Sciatic nerve (tissue), 2 donors: ENCODE data around the gene ASB8. TPM values are rescaled to one million over a fixed set of nuclear protein-coding genes. Genes with fewer than 3 reads are reported as not detected.

ENCODE experiments used
- ATAC-seq: fragments of 200-7000 bp; cut with Tn5 transposase; one replicate; pipeline ENCODE4 v1.9.1; 2020; ENCODE audit warnings: mild to moderate bottlenecking, moderate library complexity
- DNase-seq: peaks from one replicate; pipeline ENCODE4 v3.0.0-alpha.2; 2020; ENCODE audit warnings: low spot score
- intact Hi-C: fragments of 100-400 bp; cut with DNase I; formaldehyde crosslinking; loops from one replicate; pipeline ENCODE4 v1.14.2; 2022
- total RNA-seq: library from RNA; stranded (reverse); fragmentation: NEBNext Ultra II Directional; extraction: Animal tissue kit (Norgen Biotek cat#: 25700); gene quantifications from one replicate; pipeline ENCODE4 v1.2.1, GENCODE V29; 2021
- donor health status: DM: no; HTN: no; CAD: no.
- donor health status: DM: no; HTN: no; CAD: no.

Gene ASB8, protein sequence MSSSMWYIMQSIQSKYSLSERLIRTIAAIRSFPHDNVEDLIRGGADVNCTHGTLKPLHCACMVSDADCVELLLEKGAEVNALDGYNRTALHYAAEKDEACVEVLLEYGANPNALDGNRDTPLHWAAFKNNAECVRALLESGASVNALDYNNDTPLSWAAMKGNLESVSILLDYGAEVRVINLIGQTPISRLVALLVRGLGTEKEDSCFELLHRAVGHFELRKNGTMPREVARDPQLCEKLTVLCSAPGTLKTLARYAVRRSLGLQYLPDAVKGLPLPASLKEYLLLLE
- total RNA-seq = 36.0 TPM

DNA sequence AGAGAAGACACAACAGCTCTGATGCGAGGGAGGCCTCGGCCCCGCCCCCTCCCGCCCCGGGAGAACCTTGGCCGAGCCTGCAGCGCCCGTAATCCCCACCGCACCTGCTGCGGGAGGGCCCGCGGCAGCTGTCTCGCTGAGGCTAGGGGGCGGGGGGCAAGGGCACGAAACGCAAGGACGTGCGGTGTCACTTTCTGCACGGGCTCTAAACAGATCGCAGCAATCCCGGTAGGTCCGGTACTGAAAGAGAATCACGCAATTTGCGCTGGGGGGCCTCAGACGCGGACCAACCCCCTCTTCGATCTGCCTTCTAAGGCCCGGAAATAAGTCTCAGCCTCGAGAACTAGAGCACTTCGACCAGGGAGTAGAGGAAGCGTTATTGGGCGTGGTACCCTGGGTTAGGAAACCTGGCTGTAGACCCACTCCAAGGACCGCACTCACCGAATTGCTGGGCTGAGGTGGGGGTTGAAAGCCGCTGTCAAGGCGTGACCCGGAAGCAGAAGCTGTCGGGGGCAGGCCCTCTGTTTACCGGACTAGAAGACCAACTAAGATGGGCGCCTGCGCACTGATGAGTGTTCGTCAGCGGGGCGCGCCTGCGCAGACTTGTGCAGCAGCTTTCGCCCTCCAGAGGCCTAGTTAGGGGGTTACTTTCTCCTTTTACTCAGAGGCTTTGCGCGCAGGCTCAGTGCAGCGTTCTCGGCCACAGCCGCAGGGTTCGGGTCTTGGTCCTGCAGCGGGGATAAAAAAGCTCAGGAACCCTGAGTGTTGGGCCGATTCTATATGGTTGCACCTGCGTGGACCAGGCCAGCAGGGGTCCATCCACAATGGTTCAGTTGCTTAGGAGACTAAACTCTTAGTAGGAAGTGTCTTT, at the start of gene ASB8:
TSS of gene ASB8 (minus strand) at position 498 of the 871 bp plus-strand sequence. CDS start 4,019 bp downstream, outside the sequence.
- ATAC-seq = peak; percentile 100
- intact Hi-C loops = no loop called here
- peak; percentile 99 for DNase-seq

DNA sequence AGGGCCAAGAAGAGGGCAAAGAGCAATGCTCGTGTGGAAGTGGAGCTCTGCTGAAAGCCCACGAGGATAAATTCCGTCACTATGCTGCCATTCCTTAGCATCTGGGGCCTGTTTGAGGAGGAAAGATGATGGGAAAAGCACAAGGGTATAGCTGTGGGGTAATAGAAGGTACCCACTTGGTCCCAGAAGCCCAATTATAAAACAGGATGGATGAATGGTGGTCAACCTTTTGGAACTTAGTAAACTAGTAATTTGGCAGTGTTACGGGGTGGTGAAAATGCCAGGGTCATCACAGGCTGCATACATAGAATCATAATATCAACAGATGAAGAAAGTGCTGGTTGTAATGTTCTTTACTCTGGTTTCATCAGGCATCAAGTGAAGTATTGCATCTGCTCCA, 45.9 kb upstream of the ASB8 start, which contains the start of gene OR10AD1:
TSS of gene OR10AD1 (minus strand) at position 101 of the 400 bp plus-strand sequence. CDS start at position 101, 0 bp downstream.
- DNase-seq (no peak), ATAC-seq (no peak)
- intact Hi-C loops = no loop called here

DNA sequence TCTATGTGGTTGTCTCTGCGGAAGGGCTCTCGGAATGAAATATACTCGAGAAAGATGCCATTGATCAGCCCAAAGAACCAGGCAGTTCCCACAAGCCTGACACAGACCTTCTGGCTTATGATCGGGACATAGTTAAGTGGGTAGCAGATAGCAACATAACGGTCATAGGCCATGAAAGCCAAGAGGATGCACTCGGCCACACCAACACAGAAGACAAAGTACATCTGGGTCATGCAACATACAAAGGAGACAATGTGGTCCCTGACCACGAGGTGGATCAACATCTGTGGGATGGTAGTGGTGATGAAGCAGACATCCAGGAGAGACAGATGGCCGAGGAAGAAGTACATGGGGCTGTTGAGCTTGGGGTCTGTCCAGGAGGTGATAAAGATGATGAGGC, 45.5 kb upstream of the ASB8 start:
- ATAC-seq (no peak), DNase-seq (no peak)
- intact Hi-C loops = no loop called here

DNA sequence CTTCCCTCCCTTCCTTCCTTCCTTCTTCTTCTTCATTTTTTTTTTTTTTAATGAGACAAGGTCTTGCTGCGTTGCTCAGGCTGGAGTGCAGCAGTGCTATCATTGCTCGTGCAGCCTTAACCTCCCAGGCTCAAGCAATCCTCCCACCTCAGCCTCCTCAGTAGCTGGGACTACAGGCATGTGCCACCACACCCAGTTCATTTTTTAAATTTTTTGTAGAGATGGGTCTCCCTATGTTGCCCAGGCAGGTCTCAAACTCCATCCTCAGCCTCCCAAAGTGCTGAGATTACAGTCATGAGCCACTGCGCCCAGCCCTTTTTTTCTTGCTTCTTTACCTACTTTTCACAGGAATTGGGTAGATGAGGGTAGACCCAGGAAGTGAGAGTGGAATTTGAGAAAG, 44.2 kb upstream of the ASB8 start:
- ATAC-seq (no peak), DNase-seq (no peak)
- intact Hi-C loops = no loop called here

DNA sequence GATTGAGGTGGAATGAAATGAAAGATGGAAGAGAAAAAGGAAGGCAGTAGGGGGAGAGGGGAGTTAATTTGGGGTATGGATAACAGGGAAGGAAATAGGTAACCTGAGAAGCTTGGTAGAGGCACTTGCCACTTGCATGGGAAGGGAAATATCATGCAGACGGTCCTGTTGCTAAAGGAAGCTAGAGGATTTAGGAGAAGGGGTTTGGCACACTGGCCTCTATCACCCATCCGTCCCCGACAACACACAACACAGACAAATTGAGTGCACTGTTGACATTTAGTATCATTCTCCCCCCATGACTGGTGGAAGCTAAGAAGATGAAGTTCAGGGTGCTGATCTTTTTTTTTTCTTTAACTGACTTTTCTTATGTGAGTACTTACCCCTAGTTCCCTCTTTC, 43.8 kb upstream of the ASB8 start:
- ATAC-seq = no peak
- intact Hi-C loops = no loop called here

DNA sequence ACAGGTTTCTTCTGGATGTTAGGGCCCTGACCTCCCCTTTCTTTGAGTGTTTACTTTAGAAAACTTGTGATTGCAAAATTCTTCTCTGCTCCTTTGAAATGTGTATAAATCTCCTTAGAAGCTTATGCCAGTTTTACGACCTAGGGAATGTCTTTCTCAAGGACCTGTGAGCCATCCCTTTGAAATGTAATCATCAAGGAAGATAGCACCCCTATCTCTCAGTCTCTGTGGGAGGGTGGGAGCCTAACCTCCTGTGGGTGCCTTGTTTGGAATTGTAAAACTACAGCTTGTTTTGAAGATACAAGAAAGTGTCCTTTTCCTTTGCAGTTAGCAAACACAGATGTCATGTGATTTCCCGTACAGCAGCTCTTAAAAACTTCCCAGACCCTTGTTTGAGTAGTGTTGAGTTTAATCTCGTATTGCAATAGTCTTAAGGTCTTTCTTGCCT, 42.5 kb upstream of the ASB8 start:
- intact Hi-C loops = no loop called here
- ATAC-seq (no peak), DNase-seq (no peak)

More for the DNA sequence above, 43.8 kb upstream of the ASB8 start:
- no peak for DNase-seq

DNA sequence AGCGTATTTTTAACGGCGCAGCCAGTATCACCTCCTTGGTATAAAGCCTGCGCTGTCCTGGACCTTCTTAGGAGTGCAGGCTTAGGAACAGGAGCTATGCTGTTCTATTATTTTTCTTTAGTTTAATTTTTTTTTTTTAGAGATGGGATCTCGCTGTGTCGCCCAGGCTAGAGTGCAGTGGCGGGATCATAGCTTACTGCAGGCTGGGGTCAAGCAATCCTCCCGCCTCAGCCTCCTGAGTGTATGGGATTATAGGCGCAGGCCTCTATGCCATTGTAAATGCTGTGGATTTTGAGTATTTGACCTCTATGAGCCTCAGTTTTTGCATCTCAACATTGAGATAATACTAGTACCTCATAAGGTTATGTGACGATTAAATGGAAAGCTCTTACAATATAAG, 41.7 kb upstream of the ASB8 start:
- intact Hi-C loops = no loop called here
- DNase-seq = no peak
- no peak for ATAC-seq

DNA sequence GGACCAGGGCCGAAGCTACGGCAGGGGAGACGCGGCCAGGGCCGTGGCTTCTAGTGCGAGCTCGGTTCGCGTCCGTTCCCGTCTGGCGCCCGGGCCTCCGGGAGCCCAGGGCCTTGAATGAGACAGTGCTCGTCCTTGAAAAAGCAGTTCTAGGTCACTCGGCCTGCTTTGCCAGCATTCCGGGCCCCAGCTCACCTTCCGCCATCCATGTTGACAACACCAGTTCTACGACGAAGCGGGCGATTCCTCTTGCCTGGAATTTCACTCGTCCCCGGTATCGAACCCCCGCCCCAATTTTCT, 41.3 kb upstream of the ASB8 start:
- intact Hi-C loops = no loop called here
- peak; percentile 69 for DNase-seq
- peak; percentile 67 for ATAC-seq

DNA sequence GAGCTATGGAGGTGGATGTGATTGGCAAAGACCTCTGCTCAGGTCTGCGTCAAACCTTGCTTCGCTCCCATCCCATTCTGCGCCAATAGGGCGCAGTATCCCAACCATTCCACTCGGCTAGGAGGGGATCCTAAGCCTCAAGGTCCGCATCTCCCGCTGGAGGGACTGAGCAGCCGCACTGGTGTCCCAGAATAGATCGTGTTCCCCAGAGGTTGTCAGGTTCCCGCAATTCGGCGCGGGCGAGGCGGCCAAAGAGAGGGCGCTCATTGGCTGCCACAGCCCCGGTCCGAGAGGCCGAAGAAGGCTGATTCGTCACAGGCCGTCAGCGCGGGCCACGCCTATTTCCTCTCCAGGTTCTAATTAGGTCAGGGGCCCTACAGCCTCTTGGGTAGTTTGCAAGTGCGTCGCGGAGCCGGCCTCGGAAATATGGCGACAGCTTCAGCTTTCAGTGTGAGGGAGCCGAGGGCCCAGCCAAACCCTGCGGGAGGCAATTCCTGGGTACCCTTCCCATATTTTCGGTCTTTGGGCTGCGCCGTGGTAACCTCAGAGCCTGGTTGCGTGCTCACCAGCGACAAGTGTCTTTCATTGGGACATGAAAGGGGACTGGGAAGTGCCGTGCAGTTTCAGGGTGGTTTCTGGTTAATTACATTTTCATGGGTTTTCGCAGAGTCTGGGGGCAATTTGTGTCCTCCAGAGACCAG, 40.8 kb upstream of the ASB8 start:
- intact Hi-C loops = no loop called here
- peak; percentile 97 for DNase-seq
- ATAC-seq = peak; percentile 99

DNA sequence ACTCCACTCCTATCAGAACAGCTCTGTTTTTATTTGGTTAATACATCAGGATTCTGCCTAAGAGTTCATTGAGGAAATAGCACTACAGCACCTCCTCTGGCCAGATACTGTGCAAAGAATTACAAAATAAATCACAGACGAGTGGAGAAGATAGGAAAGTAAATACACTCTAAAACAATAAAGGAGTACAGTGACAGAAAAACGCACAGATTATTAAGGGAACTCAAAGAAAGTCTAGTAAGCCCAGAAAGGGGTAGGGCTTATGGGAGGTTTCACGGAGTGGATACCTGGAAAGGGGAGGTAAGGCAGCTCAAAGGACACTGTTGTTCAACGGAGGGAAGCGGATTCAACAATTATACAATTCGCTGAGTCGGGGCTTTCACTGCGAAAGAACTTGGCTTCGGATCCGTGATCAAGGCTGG, 40.2 kb upstream of the ASB8 start:
- DNase-seq (no peak), ATAC-seq (peak; percentile 68)
- intact Hi-C loops = no loop called here

DNA sequence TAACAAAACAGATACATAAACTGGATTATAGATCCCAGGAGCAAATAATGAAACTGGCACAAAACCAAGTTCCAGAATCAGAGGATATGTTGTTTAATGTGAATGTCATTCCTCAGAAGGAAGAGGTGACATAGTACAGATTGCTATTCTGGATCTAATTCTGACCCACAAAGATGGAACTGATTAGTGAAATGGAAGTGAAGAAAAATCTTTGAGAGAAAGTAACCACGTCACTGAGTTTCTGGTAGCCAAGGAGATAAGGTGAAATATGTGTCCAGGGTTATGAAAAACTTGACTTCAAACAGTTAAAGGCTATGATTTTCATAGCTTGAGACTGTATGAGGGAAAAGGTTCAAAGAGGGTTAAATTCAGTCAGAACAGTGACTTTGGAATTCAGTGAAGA, 37.5 kb upstream of the ASB8 start:
- DNase-seq (no peak), ATAC-seq (no peak)
- intact Hi-C loops = no loop called here

DNA sequence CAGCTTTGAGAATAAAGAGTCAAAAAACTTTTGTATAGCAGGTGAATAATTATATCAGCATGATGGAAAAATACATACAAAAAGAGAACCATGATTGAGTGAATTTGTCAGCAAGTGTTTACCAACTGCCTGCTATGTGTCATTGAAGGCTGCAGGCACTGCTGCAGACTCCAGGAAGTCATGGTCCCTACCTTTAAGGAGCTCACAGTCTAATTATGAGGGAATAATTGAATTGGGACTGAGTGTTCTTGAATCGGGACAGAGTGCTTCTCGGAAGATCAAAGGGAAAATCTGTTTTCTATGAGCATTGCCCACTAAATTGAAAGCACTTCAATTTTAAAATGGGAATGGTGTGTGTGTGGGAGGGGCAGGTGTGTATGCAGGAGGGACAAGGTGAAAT, 36.3 kb upstream of the ASB8 start:
- intact Hi-C loops = no loop called here
- ATAC-seq (no peak), DNase-seq (no peak)

DNA sequence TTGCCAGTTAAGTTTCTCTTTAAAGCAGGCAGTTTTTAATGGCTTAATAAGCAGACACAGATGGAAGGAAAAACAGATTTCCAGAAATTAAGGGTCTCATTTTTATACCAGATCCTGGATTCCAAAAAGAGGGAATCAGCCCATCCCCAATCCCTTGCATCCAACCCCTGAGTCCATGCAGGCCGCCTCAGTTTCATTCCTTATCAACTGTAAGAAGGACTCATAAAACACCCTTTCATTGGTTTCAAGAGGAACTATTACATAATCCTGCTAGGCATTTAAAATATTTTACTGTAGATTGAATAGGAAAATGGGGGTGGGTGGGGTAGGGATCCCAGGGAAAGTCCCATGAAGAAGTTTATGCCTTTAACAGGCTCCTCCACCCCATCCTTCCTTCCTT, 35.5 kb upstream of the ASB8 start:
- ATAC-seq (no peak), DNase-seq (no peak)
- intact Hi-C loops = no loop called here

DNA sequence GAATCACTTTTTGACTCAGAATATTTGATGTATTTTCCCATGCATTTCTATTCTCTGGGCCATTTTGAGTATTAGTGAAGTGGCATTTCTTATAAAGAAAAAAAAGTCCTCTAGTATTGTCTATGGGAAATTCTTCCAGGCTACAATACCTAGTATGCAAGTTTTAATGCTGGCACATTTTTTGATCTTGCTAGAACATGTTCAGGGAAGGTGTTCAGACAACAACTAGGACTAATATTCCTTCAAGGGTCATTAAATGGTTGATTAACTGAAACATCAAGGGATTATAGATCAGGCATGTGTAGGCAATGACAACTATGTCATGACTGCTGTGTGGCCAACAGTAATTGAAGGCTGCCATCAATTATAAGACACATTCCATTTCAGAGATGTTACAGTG, 33.8 kb upstream of the ASB8 start:
- DNase-seq (no peak), ATAC-seq (no peak)
- intact Hi-C loops = no loop called here

DNA sequence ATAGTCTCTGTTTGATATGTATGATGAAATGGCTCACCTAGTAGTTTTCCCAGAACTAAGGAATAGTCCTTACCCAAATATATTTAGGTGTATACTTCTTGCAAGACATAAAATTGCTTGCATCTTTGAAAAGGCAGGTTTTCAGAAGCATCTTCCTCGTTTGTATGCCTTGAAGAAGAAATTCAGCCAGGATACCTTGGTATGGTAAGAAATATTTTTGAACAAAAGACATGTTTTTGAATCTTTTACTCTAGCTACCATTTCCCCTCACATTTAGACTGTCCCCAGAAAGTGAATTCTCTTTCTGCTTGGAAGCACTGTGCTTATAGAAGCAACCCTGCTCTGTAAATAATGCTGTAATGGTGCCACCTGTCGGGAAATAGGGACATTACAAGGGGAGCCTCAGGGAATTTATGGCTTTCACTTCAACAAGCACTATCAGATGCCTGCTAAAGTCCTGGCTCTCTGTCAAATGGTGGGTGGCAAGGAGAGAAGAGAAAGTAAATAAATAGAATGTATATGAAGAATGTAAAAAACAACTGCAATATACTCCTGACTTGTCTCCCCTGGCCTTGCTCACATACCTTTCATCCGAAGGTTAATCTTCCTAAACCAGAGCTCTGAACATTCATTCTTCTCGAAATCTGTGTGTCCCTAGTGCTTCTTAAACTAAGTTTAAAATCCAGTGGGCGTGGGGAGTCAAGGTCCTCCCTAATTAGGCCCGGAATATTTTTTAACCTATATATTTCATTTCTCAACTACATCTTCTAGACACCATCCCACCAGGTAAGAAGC, 32.2 kb upstream of the ASB8 start:
- intact Hi-C loops = no loop called here
- peak; percentile 69 for ATAC-seq
- peak; percentile 78 for DNase-seq

DNA sequence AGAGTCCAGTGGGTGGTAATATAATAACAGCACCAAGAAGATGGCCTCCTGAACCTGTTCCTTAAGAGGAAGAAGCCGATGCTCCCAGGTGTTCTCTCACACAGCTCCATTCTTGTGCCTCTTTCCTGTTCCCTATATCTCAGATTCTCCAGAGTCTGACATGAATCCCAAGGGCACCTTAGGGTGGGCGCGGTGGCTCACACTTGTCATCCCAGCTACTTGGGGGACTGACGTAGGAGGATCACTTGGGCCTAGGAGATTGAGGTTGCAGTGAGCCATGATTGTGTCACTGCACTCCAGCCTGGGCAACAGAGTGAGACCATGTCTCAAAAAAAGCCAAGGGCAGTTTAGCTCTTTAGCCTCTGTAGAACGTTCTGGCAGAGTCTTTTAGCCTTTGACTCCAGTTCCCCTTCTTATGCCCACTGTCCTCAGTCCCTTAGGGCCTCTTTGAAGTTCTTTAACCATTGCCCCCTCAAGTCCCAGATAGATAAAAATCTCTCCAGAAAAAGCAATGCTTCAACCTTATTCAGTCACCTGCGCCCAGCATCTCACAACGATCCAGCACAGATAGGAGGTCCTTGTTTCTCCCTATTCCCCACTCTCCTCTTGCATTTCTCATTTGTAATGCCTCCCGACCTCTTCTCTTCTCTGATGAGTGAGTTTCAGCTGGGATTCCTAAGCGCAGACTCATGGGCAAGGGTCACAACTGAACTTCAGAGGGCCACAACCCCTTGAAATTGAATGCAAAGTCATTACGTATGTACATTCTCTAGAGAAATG, 30.8 kb upstream of the ASB8 start:
- intact Hi-C loops = no loop called here
- no peak for ATAC-seq
- DNase-seq = no peak

DNA sequence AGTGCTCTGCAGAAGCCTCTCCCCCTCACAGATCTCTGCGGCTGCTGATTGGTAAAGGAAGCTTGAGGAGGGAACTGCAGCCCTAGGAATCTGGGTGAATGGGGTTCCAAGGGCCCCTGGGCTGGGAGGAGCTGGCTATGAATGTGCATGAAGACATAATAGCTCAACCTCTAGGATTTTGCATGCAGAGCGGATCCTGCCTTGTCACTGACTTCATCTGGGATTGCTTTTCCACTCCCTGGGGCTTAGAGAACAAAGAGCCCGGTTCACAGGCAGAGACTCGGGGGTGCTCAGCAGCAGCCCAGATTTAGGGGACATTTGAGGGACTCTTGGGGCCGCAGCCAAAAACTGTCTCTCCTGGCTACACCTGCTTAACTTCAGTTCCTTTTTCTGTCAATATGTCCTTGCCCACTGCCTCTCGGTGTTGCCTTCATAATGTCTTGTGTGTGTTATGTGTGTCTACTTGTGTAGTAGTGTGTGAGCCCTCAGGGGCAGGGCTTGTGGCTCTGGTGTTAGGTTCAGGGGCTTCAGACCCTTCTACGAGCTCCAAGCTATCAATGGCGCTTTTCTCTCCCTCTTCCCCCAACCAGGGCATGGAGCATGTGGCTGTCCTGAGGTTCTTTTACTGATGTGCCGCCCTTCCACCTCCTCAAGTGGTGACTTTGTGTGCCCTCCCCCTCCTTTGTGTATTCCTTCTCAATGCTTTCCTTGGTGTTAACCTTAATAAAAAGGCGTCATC, 28.0 kb upstream of the ASB8 start:
- ATAC-seq (no peak), DNase-seq (no peak)
- intact Hi-C loops = no loop called here

DNA sequence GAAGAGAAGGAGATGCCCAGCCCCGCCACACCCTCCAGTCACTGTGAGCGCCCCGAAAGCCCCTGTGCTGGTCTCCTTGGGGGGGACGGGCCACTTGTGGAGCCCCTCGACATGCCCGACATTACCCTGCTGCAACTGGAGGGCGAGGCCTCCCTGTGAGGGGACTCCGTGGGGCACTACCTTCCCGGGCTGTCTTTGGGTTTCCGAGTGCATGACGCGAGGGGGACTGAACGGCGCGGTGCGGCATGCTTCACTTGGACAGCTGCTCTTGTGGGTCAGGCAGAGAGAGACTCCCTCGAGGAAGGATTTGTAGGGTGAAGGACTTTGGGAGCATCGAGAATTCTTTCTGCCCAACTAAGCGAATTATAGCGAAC, 27.2 kb upstream of the ASB8 start:
- DNase-seq (no peak), ATAC-seq (peak; percentile 20)
- intact Hi-C loops = loop anchor here (5.0 kb wide), 1 partner anchor 1938 kb away; no protein-coding TSS in a partner anchor
